Left kidney (tissue), 2 donors: ENCODE results near the gene FOXP4. TPM values are rescaled to one million over a fixed set of nuclear protein-coding genes. Genes with fewer than 3 reads are reported as not detected.
"Not testable (repeated sequence)": the region's sequence is repeated elsewhere in the genome, so short reads cannot be mapped to it uniquely, and the experiment has no call there.

Experiments used
- DNase-seq: peaks from one replicate; pipeline ENCODE4 v3.0.0-alpha.2; 2013
- polyA plus RNA-seq: library from polyadenylated mRNA; unstranded; fragments of 120-200 nt; gene quantifications from one replicate; pipeline ENCODE4 v1.2.1, GENCODE V29; 2013; ENCODE audit not compliant: insufficient read length

The FOXP4 gene
- polyA plus RNA-seq, 1 donor = 29.3 TPM

GRCh38 chr6:41599015-41599851, 53.1 kb downstream of the FOXP4 start:
- DNase-seq = no peak

DNA sequence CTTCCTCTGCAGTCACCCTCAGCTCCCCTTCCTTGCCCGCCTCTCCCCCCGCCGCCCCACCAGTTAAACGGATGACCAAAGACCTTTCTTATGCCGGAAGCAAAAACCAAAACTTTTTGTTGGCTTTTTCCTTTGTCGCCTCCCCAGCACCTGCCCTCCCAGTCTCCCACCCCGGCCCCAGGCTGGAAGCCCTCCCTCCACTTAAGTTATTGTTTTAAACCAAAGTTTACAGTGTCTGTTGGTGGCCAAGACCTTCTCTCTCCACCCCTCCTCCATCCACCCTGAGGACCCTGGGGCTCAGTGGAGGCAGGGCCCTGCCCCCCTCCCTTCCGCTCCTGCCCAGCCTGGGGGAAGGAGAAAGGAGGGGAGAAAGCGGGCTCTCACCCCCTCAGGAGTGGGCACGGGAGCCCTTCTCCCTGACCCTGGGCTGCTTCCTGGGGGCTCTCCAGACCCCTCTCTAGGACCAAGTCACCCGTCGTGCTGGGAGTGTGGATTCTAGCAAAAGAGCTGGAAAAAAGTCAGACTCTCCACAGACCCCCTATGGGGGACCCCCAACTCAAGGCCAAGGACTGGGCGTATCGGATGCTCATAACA, 53.8 kb downstream of the FOXP4 start:
- DNase-seq = no peak

- no peak for DNase-seq
These were observed 54.5 kb downstream of the FOXP4 start for GRCh38 chr6:41600499-41601247.

DNA sequence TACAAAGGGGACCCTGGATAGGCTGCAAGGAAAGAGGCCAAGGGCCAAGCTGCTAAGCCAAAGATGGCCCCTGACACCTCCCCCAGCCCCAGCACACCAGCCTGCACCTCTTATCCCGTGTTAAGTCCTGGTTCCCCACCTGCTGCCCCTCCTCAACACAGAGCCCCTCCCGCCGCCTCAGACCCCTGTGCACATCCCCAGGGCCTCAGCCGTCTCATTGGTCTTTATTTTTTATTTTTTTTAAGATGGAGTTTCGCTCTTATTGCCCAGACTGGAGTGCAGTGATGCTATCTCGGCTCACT, 55.0 kb downstream of the FOXP4 start:
- DNase-seq = no peak

- DNase-seq = no peak
These were observed 56.2 kb downstream of the FOXP4 start for GRCh38 chr6:41602422-41602743.

DNA sequence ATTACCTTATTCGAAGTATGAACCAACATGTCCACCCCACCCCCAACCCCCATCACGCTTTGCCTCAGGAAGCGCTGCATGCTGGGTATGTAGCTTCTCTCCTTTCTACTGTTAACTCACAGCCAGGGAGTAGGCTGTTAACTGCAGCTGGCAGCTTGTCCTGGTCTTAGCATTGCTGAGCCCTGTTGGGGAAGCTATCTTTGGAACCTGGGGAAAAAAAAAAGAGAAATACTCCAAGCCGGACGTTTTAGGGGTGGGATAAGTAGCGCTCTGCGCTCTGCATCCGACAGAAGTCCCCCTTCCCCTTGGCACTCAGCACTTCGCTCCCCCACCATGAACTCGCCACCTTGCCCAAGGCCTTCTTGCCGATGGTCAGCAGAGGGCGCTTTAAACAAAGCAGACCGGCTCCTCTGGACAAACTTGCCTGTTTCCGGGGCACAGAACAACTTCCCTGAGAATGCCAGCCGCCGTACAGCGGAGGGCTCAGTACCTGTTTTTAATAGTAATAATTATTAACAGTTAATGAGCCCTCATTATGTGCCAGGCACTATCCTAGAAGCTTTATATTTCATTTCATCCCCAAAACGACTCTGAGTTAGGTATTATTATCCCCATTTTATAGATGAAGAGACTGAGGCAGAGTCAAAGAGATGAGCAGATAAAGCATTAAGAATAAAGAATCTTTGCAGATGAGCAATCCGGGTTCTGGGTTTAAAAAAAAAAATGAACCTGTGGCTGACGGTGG, 56.9 kb downstream of the FOXP4 start:
- peak; percentile 88 for DNase-seq

- DNase-seq = no peak
These were observed 57.8 kb downstream of the FOXP4 start for GRCh38 chr6:41604006-41604405.

DNA sequence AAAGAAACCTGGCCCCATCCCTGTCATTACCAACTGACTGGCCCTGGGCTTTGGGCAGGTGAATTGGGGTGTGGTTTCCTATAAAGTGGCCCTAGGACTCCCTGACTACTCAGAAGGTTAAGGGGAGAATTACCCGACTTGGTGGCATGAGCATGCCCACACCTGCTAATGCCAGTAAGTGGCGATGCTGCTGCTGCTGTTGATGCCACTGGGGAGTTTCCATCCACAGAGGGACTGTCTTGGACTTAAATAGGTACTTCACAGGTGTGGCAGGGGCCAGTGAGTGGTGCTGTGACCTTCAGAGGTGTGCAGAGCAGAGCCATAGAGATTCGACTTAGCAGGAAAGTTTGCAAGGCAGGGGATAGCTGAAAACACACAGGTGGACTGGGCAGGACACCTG, 59.5 kb downstream of the FOXP4 start:
- DNase-seq = no peak

DNA sequence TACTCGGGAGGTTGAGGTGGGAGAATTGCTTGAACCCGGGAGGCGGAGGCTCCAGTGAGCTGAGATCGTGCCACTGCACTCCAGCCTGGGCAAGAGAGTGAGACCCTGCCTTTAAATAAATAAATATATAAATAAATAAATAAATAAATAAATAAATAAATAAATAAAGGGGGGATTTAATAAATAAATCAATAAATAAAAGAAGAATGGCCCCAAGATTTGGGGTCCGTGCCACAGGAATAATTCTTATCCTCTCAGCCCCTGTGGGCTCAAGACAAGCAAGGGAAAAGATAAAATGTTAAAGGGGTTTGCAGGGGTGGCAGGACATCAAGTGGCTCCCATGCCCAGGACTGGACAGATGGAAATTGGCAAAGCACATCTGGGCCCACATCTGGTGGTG, 60.9 kb downstream of the FOXP4 start:
- no peak for DNase-seq

- DNase-seq = no peak
These were observed 61.6 kb downstream of the FOXP4 start for GRCh38 chr6:41607736-41608135.

DNA sequence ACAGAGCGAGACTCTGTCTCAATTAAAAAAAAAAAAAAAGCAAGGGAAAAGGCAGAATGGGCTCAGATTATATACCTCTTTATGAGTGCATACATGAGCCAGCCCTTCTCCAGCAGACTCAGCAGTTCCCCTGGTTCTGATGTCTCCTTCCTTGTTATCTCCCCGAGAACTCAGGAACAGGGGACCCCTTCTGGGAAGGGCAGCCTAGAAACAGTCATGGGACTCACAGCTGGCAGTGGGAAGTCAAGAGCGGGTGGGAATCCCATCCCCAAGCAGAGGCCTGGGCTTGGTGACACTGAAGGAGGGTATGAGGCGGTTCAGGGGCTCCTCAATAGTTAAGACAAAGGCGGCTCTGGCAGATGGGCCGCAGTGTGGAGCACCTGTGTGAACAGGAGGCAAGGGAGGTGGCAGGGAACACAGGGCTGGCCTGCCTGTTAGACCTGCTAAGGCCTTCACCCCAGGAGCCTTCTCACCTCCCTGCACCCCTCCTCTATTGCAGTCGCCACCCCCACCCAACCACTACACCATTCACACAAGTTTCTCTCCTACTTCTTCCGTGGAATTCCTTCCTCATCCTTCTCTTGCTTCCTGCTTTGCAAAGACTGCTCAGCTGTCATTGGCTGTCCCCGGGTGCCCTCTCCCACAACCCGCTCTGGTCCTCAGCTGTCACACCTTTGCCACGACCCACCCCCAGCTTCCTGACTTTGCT, 62.4 kb downstream of the FOXP4 start:
- no peak for DNase-seq

GRCh38 chr6:41614715-41615114, 68.5 kb downstream of the FOXP4 start:
- no peak for DNase-seq

DNA sequence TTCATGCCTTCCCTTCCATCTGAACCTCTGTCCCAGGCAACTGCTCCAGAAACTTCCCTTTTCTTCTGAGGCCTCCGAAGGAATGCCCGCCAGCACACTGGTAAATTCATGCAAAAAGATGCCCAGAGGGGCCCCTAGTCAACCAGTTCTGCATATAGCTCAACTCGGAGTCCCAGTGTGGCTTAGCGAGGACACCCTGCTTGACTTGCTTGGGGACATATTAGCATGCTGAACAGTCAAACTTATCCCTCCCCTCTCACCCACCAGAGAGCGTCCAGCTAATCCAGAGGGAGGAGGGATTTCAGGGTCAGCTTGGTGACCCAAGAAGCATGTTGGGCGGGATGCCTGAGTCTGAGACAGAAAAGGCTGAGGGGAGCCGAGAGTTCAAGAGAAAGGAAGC, 69.1 kb downstream of the FOXP4 start:
- DNase-seq = no peak

DNA sequence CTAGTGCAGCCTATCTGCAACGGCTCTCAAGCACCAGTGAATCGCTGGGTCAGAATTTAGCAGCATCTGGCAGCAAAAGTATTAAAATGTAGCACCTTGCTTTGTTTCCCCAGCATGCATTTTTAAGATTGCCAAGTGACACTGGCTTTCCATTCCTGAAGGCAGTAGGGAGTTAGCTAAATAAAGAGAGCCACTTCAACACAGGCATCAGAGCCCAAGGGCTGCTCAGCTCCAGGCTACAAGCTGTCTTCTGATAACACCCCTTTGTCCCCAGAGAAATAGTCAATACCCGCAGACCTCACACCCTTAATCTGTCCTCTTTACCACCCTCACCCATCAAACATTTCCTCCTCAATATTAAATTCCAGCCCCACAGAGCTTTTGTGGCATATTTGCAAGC, 72.4 kb downstream of the FOXP4 start:
- no peak for DNase-seq

GRCh38 chr6:41619193-41619592, 73.0 kb downstream of the FOXP4 start:
- DNase-seq = not testable (repeated sequence)

DNA sequence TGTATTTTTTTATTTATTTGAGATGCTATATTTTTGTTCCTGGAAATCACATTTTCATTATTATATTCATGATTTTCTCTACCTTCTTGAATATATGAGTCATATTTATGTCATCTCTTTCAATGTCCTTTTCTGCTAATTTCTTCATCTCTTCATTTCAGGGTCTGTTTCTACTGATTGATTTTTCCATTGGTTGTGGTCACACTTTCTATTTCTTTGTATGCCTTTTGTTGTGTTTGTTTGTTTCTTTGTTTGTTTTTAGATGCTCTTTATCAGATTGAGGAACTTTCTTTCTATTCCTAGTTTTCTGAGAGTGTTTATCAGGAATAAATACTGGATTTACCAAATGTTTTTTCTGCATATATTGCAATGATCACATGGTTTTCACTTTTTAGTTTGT, 75.2 kb downstream of the FOXP4 start:
- no peak for DNase-seq

GRCh38 chr6:41621802-41622201, 75.6 kb downstream of the FOXP4 start:
- DNase-seq = no peak

DNA sequence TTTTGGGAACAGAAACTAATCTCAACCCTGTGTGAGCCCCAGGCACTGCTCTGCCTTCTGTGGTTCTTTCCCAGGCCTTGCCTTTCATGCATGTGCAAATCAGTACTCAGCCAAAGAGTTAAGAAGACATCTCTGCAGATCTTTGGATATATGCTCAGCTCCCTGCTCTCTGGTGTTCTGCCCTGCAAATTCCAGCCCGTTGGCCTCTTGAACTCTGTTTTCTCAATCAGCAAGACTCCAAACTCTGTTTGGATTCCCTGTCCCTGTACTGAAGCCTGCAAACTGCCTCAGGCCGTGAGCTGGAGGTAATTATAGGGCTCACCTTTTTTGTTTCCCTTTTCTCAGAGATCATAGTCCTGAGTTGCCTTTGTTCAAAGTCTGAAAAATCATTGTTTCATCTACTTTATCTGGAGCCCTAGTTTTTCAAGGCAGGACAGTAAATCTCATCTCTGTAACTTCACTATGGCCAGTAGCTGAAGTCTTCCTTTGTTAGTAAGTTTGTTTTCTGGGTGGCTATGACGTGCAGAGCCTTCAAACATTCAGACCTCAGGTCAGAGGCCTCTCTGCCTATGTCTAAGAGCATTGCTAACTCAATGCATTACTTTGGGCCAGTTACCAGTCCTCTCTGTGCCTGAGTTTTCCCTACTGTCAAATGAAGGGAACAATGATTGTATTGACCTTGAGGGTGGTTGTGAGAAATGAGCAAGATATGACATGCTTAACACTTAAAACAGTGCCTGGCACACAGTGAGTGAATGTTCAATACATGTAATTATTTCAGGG, 76.2 kb downstream of the FOXP4 start:
- no peak for DNase-seq

DNA sequence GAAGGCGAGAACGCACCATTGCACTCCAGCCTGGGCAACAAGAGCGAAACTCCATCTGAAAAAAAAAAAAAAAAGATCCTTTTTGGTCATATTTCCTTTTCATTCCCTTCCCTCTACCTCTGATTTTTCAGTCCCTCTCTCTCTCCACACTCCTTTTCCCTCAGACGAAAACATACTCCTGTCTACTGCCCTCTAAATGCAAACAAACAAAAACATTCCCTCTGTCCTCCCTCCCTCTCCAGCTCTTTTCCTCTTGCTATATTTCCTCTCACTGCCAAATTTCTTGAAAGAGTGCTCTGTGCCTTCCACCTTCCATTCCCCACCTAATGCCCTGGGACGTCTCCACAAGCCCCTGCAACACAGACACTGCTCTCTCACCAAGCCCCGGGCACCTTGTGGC, 77.1 kb downstream of the FOXP4 start:
- no peak for DNase-seq

DNA sequence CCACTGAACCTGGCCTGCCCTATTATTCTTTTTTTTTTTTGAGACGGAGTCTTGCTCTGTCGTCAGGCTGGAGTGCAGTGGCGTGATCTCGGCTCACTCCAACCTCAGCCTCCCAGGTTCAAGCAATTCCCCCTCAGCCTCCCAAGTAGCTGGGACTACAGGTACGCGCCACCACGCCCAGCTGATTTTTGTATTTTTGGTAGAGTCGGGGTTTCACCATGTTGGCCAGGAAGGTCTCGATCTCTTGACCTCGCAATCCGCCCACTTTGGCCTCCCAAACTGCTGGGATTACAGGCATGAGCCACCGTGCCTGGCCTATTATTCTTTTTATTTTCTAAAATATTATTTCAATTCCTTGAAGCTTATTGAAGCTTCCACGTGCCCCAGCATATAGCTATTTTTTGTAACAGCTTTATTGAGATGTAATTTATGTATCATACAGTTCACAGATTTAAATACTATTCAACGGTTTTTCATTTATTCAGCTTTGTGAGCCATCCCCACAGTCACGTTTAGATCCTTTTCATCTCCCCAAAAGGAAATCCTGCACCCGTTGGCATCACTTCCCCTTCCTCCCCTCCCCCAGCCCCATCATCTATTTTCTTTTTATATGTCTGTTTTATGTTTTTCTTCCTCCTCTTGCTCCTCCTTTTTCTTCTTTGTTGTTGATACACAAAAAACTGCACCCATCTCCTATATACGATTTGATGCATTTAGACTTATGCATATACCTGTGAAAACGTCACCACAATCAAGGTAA, 78.6 kb downstream of the FOXP4 start:
- DNase-seq = no peak

DNA sequence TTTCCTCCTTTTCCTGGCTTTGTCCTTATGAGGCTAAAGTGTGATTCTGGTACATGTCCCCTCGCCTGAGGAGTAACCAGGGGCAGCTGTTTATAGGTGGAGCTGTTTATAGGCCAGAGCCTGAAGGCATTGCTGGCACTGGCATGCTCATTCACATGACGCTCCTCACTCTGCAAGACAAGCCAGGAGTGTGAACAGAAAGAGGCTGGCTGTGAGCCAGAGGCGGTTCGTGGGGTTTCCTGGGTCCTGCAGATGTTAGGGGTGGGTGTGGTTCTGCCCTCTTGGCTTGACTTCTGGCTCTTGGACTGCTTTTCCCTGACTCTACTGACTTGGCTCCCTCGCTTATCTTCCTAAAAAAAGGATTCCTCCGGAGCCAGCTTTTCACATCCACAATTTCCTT, 79.3 kb downstream of the FOXP4 start:
- DNase-seq = no peak
